Measurements from ENCODE around the gene RSPO3. TPM values are rescaled to one million over a fixed set of nuclear protein-coding genes. Genes with fewer than 3 reads are reported as not detected.

Gene RSPO3
- polyA plus RNA-seq, 1 donor = 4.8 TPM

Other genes with a start within 250 kb of the RSPO3 start
- gene RNF146, start 148.2 kb downstream of the RSPO3 start, polyA plus RNA-seq = 48.2 TPM
- gene ECHDC1, start 224.9 kb downstream of the RSPO3 start, polyA plus RNA-seq = 67.3 TPM

Measured in large intestine (tissue), 1 donor.